ENCODE results near the gene C12orf54.

- no peak for TF ChIP-seq CTCF (conservative IDR thresholded peaks at IDR 0.05; ENCODE audit: low read length)
- TF ChIP-seq EZH2phosphoT487 (IDR thresholded peaks at IDR 0.05; ENCODE audit: borderline replicate concordance), result no peak
Observed at GRCh38 chr12:48525332-48525731, 43.0 kb downstream of the C12orf54 start, which contains the start of gene OR8S1.
